ENCODE data around the gene PPP3R2.

- TF ChIP-seq EZH2 (IDR thresholded peaks at IDR 0.05; ENCODE audit: borderline replicate concordance, low read depth, low read length, severe bottlenecking): no peak
- TF ChIP-seq, protein P1, sequence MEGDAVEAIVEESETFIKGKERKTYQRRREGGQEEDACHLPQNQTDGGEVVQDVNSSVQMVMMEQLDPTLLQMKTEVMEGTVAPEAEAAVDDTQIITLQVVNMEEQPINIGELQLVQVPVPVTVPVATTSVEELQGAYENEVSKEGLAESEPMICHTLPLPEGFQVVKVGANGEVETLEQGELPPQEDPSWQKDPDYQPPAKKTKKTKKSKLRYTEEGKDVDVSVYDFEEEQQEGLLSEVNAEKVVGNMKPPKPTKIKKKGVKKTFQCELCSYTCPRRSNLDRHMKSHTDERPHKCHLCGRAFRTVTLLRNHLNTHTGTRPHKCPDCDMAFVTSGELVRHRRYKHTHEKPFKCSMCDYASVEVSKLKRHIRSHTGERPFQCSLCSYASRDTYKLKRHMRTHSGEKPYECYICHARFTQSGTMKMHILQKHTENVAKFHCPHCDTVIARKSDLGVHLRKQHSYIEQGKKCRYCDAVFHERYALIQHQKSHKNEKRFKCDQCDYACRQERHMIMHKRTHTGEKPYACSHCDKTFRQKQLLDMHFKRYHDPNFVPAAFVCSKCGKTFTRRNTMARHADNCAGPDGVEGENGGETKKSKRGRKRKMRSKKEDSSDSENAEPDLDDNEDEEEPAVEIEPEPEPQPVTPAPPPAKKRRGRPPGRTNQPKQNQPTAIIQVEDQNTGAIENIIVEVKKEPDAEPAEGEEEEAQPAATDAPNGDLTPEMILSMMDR (IDR thresholded peaks at IDR 0.05; ENCODE audit: extremely low read depth in 1 of 2, insufficient read depth in 1 of 2, low read depth in 1 of 2, low read length in 2 of 2): no peak
- TF ChIP-seq POLR2A (IDR thresholded peaks at IDR 0.05; ENCODE audit: low read depth, low read length): no peak
- no peak for TF ChIP-seq MAX (IDR thresholded peaks at IDR 0.05; ENCODE audit: insufficient read depth, insufficient read length)
Measured at GRCh38 chr9:101582553-101582952, 12.2 kb downstream of the PPP3R2 start.
